GM12878 (cell line): ENCODE data around the gene ZFP1. TPM values are rescaled to one million over a fixed set of nuclear protein-coding genes. Genes with fewer than 3 reads are reported as not detected.

Experiments
- ATAC-seq: fragments of 200-7000 bp; cut with Tn5 transposase; 3 replicates; pipeline ENCODE4 v1.9.1; 2020; ENCODE audit warnings: mild to moderate bottlenecking, moderate library complexity
- BruUV-seq: library from RNA; stranded (reverse); fragments of 400-500 nt; replicated peaks from 2 replicates; lab custom pipeline; 2021; lab: Mats Ljungman, UMichigan
- CTCF ChIA-PET: fragments of 300-600 bp; sonication (Branson Sonifier 250); formaldehyde crosslinking; extraction: SDS; loops from one replicate; lab custom pipeline; 2021; ENCODE audit warnings: inconsistent platforms; lab: Yijun Ruan, JAX
- POLR2A ChIA-PET: fragments of 350-600 bp; formaldehyde crosslinking; extraction: SDS; loops from one replicate; lab custom pipeline; 2021; ENCODE audit warnings: inconsistent platforms; lab: Charles Lee
- RAD21 ChIA-PET: fragments of 300-600 bp; sonication (Branson Sonifier 250); formaldehyde crosslinking; loops from one replicate; lab custom pipeline; 2023; ENCODE audit warnings: antibody characterized with exemption; ENCODE audit not compliant: unreplicated experiment; lab: Charles Lee
- SMC1A ChIA-PET: fragments of 300-600 bp; sonication (Branson Sonifier 250); formaldehyde crosslinking; loops from one replicate; lab custom pipeline; 2023; ENCODE audit not compliant: unreplicated experiment, uncharacterized antibody; lab: Charles Lee
- DNase-seq: peaks from one replicate; pipeline ENCODE4 v3.0.0-alpha.2; 2011; ENCODE audit warnings: low read depth, low spot score
- FAIRE-seq: peaks from 3 replicates; lab custom pipeline; 2011; peaks lifted over from hg19 to GRCh38; lab: Jason Lieb, UNC
- H2AFZ ChIP-seq: 2 replicates; pipeline ENCODE4 v1.6.0; 2011; ENCODE audit warnings: low read depth, low read length, control low read depth; ENCODE audit not compliant: control insufficient read depth
- H3K27ac ChIP-seq: 2 replicates; pipeline ENCODE4 v1.5.1; 2011; ENCODE audit warnings: control low read depth; ENCODE audit not compliant: control insufficient read depth, insufficient read depth
- H3K27me3 ChIP-seq, 2 experiments: replicated peaks in 1 of 2; 2 replicates each; pipeline versions ENCODE4 v1.6.0 to v1.6.1; 2011; ENCODE audit warnings: low read length in 1 of 2; ENCODE audit not compliant: control insufficient read depth in 2 of 2, insufficient read depth in 2 of 2
- H3K36me3 ChIP-seq, 2 experiments: 2 replicates each; pipeline ENCODE4 v1.5.1; 2011; ENCODE audit warnings: low read length in 1 of 2; ENCODE audit not compliant: control insufficient read depth in 2 of 2, insufficient read depth in 2 of 2
- H3K4me1 ChIP-seq: 2 replicates; pipeline ENCODE4 v1.6.1; 2011; ENCODE audit warnings: mild to moderate bottlenecking, low read length, moderate library complexity, mixed read lengths; ENCODE audit not compliant: control insufficient read depth, insufficient read depth
- H3K4me2 ChIP-seq: 2 replicates; pipeline ENCODE4 v1.6.0; 2011; ENCODE audit warnings: control low read depth; ENCODE audit not compliant: control insufficient read depth, insufficient read depth
- H3K4me3 ChIP-seq: fragments of 200-600 bp; sonication (generic); 2 replicates; pipeline ENCODE4 v1.5.1; 2016
- H3K79me2 ChIP-seq: 2 replicates; pipeline ENCODE4 v1.6.0; 2011; ENCODE audit warnings: low read length; ENCODE audit not compliant: control insufficient read depth, insufficient read depth
- H3K9ac ChIP-seq: 2 replicates; pipeline ENCODE4 v1.8.0; 2011; ENCODE audit warnings: low read length, control low read depth, mixed read lengths; ENCODE audit not compliant: control insufficient read depth, insufficient read depth
- H3K9me3 ChIP-seq: replicated peaks from 3 replicates; pipeline ENCODE4 v1.5.1; 2011; ENCODE audit warnings: mild to moderate bottlenecking, low read length; ENCODE audit not compliant: control insufficient read depth, insufficient read depth
- H4K20me1 ChIP-seq: 2 replicates; pipeline ENCODE4 v1.6.0; 2011; ENCODE audit not compliant: control insufficient read depth, insufficient read depth
- CREM ChIP-seq: IDR thresholded peaks from 2 replicates; pipeline ENCODE4 v1.6.1; 2014; ENCODE audit warnings: antibody characterized with exemption, low read depth
- CUX1 ChIP-seq: IDR thresholded peaks from 2 replicates; pipeline ENCODE4 v1.6.1; 2012; ENCODE audit warnings: improper control_type of control experiment, low read depth, low read length; ENCODE audit not compliant: insufficient replicate concordance
- E4F1 ChIP-seq: fragments of 450-650 bp; IDR thresholded peaks from 2 replicates; pipeline ENCODE4 v1.6.1; 2018; ENCODE audit warnings: borderline replicate concordance, mild to moderate bottlenecking; ENCODE audit not compliant: partially characterized antibody
- EED ChIP-seq: sonication (generic); IDR thresholded peaks from 2 replicates; pipeline ENCODE4 v1.6.1; 2016; ENCODE audit warnings: antibody characterized with exemption, low read depth
- ESRRA ChIP-seq: IDR thresholded peaks from 2 replicates; pipeline ENCODE4 v1.6.1; 2012; ENCODE audit warnings: mild to moderate bottlenecking, low read length, improper control_type of control experiment
- JUND ChIP-seq: IDR thresholded peaks from 2 replicates; pipeline ENCODE4 v1.6.1; 2012; ENCODE audit warnings: low read depth, mild to moderate bottlenecking, low read length, improper control_type of control experiment, moderate library complexity
- KAT2A ChIP-seq: conservative IDR thresholded peaks from 2 replicates; pipeline ENCODE4 v1.6.1; 2011; ENCODE audit warnings: low read depth, low read length; ENCODE audit not compliant: control insufficient read depth
- KDM1A ChIP-seq: fragments of 200-600 bp; sonication (generic); IDR thresholded peaks from 2 replicates; pipeline ENCODE4 v1.6.1; 2016; ENCODE audit warnings: borderline replicate concordance
- MXI1 ChIP-seq: fragments of 150-350 bp; IDR thresholded peaks from 2 replicates; pipeline ENCODE4 v1.6.1; 2011; ENCODE audit warnings: low read depth, mild to moderate bottlenecking, inconsistent platforms, low read length, improper control_type of control experiment
- SIN3A ChIP-seq: IDR thresholded peaks from 2 replicates; pipeline ENCODE4 v1.6.1; 2012; ENCODE audit warnings: low read depth, low read length, improper control_type of control experiment
- TCF3 ChIP-seq: IDR thresholded peaks from 2 replicates; pipeline ENCODE4 v1.6.1; 2012; ENCODE audit warnings: low read depth, mild to moderate bottlenecking, low read length, borderline replicate concordance; ENCODE audit not compliant: insufficient read depth
- WGBS: methylation state at CpG from one replicate; pipeline ENCODE4 v1.1.6; 2016; ENCODE audit warnings: low lambda C conversion rate; ENCODE audit not compliant: insufficient replicate concordance, insufficient coverage; ENCODE audit errors: missing lambda C conversion rate; 5-methylcytosine and 5-hydroxymethylcytosine counted together
- in situ Hi-C: fragments of 300-500 bp; cut with MboI; formaldehyde crosslinking; loops from 9 replicates; pipeline ENCODE4 v1.14.3; 2018; ENCODE audit warnings: mixed read lengths
- intact Hi-C: fragments of 100-400 bp; cut with micrococcal nuclease; formaldehyde crosslinking; loops from one replicate; pipeline ENCODE4 v1.14.2; 2022; ENCODE audit not compliant: unreplicated experiment
- polyA plus RNA-seq, 11 experiments: library from polyadenylated mRNA; depleted of rRNA in 4 of 11; unstranded in 6 of 11; stranded (reverse) in 5 of 11; fragments of >200 nt; fragmentation: Nextera tagmentation in 4 of 11; fragmentation: Illumina TruSeq in 1 of 11; extraction: Ambion mirVana in 4 of 11; extraction: Trizol in 1 of 11; gene quantifications; 1 replicate in 1 of 11; 2 replicates in 10 of 11; pipeline versions ENCODE4 v1.2.1 to v1.2.3, GENCODE V29; 2011 to 2016; ENCODE audit warnings: inconsistent platforms in 2 of 11, missing spikeins in 2 of 11, low read depth in 1 of 11
- total RNA-seq, 4 experiments: library from RNA; depleted of rRNA in 3 of 4; stranded (reverse); fragments of >200 nt in 3 of 4; fragmentation: Illumina TruSeq in 1 of 4; extraction: Trizol in 1 of 4; gene quantifications; 2 replicates each; pipeline versions ENCODE4 v1.2.1 to v1.2.3, GENCODE V29; 2013 to 2021

The ZFP1 gene
- total and polyA plus RNA-seq, 10 of the 15 experiments (the other 5 are each of a cell fraction or from before 2014, with no cell fraction given), result 3.5 to 17.6 (median 14.7) TPM

GRCh38 chr16:75189638-75190245 is 41.4 kb downstream of the ZFP1 start:
- Histone ChIP-seq H3K27ac (no peak overlapping the region), H4K20me1 (no peaks in the 10 kb centered on the region), H3K9me3 (no peaks in the 10 kb centered on the region), H3K79me2 (no peaks in the 10 kb centered on the region), H2AFZ (no peak overlapping the region), H3K36me3 (no peaks in the 10 kb centered on the region), H3K4me3 (no peak overlapping the region), H3K4me1 (no peaks in the 10 kb centered on the region), H3K4me2 (no peak overlapping the region), H3K27me3 (no peaks in the 10 kb centered on the region; a peak in 2 of 4 replicates), H3K9ac (no peak overlapping the region)
- WGBS, result 36% methylated on average over 8 of the region's 8 CpGs
- no TSS peak for BruUV-seq
- no peak for ATAC-seq
- RAD21 ChIA-PET, result interaction anchor here (1.1 kb wide), 1 partner anchor 10 kb away, joined by 4 read pairs; no protein-coding TSS in a partner anchor
- no peak for DNase-seq
- intact Hi-C loops (no loop called here), in situ Hi-C loops (no loop called here)
- TF ChIP-seq KAT2A (no peak), EED (no peak), ESRRA (no peak), MXI1 (no peak), CUX1 (no peak), JUND (no peak), SIN3A (no peak), E4F1 (no peak), TCF3 (no peak), KDM1A (no peak), CREM (no peak)
- SMC1A ChIA-PET, result no interaction called here
- POLR2A ChIA-PET, result interaction anchor here (0.6 kb wide), 1 partner anchor 18 kb away, joined by 6 read pairs; no protein-coding TSS in a partner anchor
- CTCF ChIA-PET, result interaction anchor here (0.9 to 3.0 kb wide), 2 partner anchors 10 to 28 kb away, joined by 3 to 12 read pairs; no protein-coding TSS in a partner anchor
- FAIRE-seq, result no peak
